Measurements from ENCODE around the gene SLC16A10. TPM values are rescaled to one million over a fixed set of nuclear protein-coding genes. Genes with fewer than 3 reads are reported as not detected.
"Not testable (repeated sequence)": the region's sequence is repeated elsewhere in the genome, so short reads cannot be mapped to it uniquely, and the experiment has no call there.

The SLC16A10 gene
- total RNA-seq, 2 donors from 2014 or later: 10.3 to 18.5 TPM

GRCh38 chr6:111124406-111124805 is 37.1 kb downstream of the SLC16A10 start:
- Histone ChIP-seq H3K4me3 (no peak overlapping the region), H3K27me3 (no peaks in the 10 kb centered on the region), H3K36me3 (no peaks in the 10 kb centered on the region), H3K9me3 (no peaks in the 10 kb centered on the region), H3K27ac (no peak overlapping the region), H3K4me1 (peaks cover 0 to 3% of the 10 kb centered on the region in 2 donors)
- no peak for DNase-seq (ENCODE audit: low spot score)
- TF ChIP-seq, protein P1, sequence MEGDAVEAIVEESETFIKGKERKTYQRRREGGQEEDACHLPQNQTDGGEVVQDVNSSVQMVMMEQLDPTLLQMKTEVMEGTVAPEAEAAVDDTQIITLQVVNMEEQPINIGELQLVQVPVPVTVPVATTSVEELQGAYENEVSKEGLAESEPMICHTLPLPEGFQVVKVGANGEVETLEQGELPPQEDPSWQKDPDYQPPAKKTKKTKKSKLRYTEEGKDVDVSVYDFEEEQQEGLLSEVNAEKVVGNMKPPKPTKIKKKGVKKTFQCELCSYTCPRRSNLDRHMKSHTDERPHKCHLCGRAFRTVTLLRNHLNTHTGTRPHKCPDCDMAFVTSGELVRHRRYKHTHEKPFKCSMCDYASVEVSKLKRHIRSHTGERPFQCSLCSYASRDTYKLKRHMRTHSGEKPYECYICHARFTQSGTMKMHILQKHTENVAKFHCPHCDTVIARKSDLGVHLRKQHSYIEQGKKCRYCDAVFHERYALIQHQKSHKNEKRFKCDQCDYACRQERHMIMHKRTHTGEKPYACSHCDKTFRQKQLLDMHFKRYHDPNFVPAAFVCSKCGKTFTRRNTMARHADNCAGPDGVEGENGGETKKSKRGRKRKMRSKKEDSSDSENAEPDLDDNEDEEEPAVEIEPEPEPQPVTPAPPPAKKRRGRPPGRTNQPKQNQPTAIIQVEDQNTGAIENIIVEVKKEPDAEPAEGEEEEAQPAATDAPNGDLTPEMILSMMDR (IDR thresholded peaks at IDR 0.05): no peak

- TF ChIP-seq, protein P1 (IDR thresholded peaks at IDR 0.05): no peak
- peak overlapping the region in 1 of 2 donors; percentile 26 for H3K27ac ChIP-seq
- no peaks in the 10 kb centered on the region for H3K36me3 ChIP-seq
- H3K9me3 ChIP-seq: no peaks in the 10 kb centered on the region
- peaks cover 0 to 7% of the 10 kb centered on the region in 2 donors for H3K4me1 ChIP-seq
- H3K27me3 ChIP-seq: no peaks in the 10 kb centered on the region
- DNase-seq (ENCODE audit: low spot score): no peak
- H3K4me3 ChIP-seq: no peak overlapping the region
These were observed 41.7 kb downstream of the SLC16A10 start for GRCh38 chr6:111129013-111129412.

DNA sequence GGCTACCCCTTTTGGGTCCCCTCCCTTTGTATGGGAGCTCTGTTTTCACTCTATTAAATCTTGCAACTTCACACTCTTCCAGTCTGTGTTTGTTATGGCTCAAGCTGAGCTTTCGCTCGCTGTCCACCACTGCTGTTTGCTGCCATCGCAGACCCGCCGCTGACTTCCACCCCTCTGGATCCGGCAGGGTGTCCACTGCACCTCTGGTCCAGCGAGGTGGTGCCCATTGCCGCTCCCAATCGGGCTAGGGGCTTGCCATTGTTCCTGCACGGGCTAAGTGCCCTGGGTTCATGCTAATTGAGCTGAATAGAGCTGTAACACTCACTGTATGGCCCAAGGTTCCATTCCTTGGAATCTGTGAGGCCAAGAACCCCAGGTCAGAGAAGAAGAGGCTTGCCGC is 43.7 kb downstream of the SLC16A10 start:
- H3K36me3 ChIP-seq; DNase-seq (ENCODE audit: low spot score); H3K9me3 ChIP-seq; H3K4me1 ChIP-seq; H3K27ac ChIP-seq; H3K4me3 ChIP-seq; H3K27me3 ChIP-seq: not testable (repeated sequence)

GRCh38 chr6:111132669-111133068 is 45.4 kb downstream of the SLC16A10 start:
- not testable (repeated sequence) for H3K27me3 ChIP-seq; H3K27ac ChIP-seq; DNase-seq (ENCODE audit: low spot score); H3K9me3 ChIP-seq; H3K36me3 ChIP-seq; H3K4me3 ChIP-seq; H3K4me1 ChIP-seq

GRCh38 chr6:111134236-111134869 is 47.0 kb downstream of the SLC16A10 start:
- DNase-seq (ENCODE audit: low spot score); H3K27ac ChIP-seq; H3K9me3 ChIP-seq; H3K4me3 ChIP-seq; H3K27me3 ChIP-seq; H3K36me3 ChIP-seq; H3K4me1 ChIP-seq: not testable (repeated sequence)

GRCh38 chr6:111137489-111138093 is 50.3 kb downstream of the SLC16A10 start:
- H3K4me1 ChIP-seq; H3K27ac ChIP-seq; DNase-seq (ENCODE audit: low spot score); H3K36me3 ChIP-seq; H3K9me3 ChIP-seq; H3K27me3 ChIP-seq; H3K4me3 ChIP-seq: not testable (repeated sequence)

DNA sequence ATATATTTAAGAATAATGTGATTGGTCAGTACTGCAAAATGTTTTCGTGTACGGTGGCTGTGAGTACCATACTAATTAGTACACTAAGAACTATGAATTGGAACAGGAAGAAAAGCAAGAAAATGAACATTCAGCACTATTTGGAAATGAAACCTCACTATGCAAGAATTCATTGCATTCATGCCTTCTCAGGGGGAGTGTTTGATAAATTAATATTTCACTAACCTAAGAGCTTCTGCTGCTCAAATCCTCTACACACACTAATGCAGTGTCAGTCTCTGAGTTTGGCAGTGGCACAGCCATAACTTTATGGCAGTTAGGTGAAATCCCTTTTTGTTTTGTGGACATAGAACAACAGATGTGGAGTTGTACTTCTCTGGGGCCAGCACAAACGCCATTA is 60.1 kb downstream of the SLC16A10 start:
- DNase-seq (ENCODE audit: low spot score): no peak
- H3K4me1 ChIP-seq: no peaks in the 10 kb centered on the region
- TF ChIP-seq, protein P1 (IDR thresholded peaks at IDR 0.05): no peak
- no peaks in the 10 kb centered on the region for H3K27me3 ChIP-seq
- no peak overlapping the region for H3K27ac ChIP-seq
- no peak overlapping the region for H3K4me3 ChIP-seq
- H3K9me3 ChIP-seq: no peaks in the 10 kb centered on the region
- no peaks in the 10 kb centered on the region for H3K36me3 ChIP-seq

DNA sequence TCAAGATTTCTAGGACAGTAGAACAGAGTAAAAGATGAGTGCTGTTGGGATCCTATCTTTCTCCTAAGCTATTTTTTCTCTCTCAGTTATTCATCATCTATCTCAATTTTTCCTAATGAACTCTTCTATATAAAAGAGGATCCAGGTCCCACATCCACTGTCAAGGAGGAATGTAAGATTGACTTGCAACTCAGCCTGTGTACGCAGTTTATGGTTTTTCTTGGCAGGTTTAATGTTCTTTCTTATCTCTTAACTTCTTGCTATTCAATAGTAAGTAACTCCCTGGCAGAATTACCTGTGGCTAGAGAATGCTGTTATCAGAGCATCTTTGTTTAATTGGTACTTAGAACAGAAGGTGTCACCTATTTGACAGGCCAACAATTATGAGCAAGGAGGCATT is 60.8 kb downstream of the SLC16A10 start:
- Histone ChIP-seq H3K4me3 (no peak overlapping the region), H3K27ac (no peak overlapping the region), H3K9me3 (no peaks in the 10 kb centered on the region), H3K27me3 (no peaks in the 10 kb centered on the region), H3K4me1 (no peaks in the 10 kb centered on the region), H3K36me3 (no peaks in the 10 kb centered on the region)
- TF ChIP-seq, protein P1 (IDR thresholded peaks at IDR 0.05): no peak
- no peak for DNase-seq (ENCODE audit: low spot score)
